Heart left ventricle (tissue), 13 donors: Measurements from ENCODE around the gene CFAP20.

Source experiments
- CTCF ChIP-seq, 12 donors: fragments of 200-600 bp; sonication (generic) in 4 of 12; IDR thresholded peaks; one replicate each; pipeline versions ENCODE4 v1.5.0 to v1.8.0; 2018 to 2022; ENCODE audit warnings: antibody characterized with exemption in 12 of 12, mild to moderate bottlenecking in 5 of 12
- POLR2A ChIP-seq, 2 donors: fragments of 450-650 bp; IDR thresholded peaks; one replicate each; pipeline ENCODE4 v1.6.1; 2017; ENCODE audit warnings: antibody characterized with exemption in 2 of 2, mild to moderate bottlenecking in 2 of 2, moderate library complexity in 2 of 2
- donor health status: ischemic (EF 13 %, LVEDD 7.1; RV severe dilation, severe dysfunction).
- donor health status: DM: no; HTN: yes; CAD: no.
- donor health status: DM: no; HTN: no; CAD: no.
- donor health status: ischemic (EF 25% LVEDD 6.9; RV normal size, moderate dysfunction).
- donor health status: ischemic (EF 25% LVEDD 5.7; RV mildly dilated, moderate dysfunction).
- donor health status: ischemic (EF 35%, LVEDD 5.7; RV mildly dilated, moderate dysfunction).
- donor health status: nonischemic (EF 11% LVEDD 7.7; RV severe dilation, severe dysfunction).
- donor health status: DM: yes; HTN: yes; CAD: no.
- donor health status: PGD.
- donor health status: ischemic (EF 29% LVEDD 5.4; RV normal size, mild dysfunction).
- donor health status: nonischemic (EF 23%, LVEDD 6.1; RV moderate dilation, normal function).

GRCh38 chr16:58076514-58076913 lies 52.7 kb downstream of the CFAP20 start:
- no peak for TF ChIP-seq POLR2A (IDR thresholded peaks at IDR 0.05)
- TF ChIP-seq CTCF (IDR thresholded peaks at IDR 0.05) = no peak
